OCI-LY7 (cell line): ENCODE data around the gene DUSP15. TPM values are rescaled to one million over a fixed set of nuclear protein-coding genes. Genes with fewer than 3 reads are reported as not detected.

Source experiments
- BruUV-seq: library from RNA; stranded (reverse); fragments of 400-500 nt; replicated peaks from 2 replicates; lab custom pipeline; 2021; lab: Mats Ljungman, UMichigan
- CTCF ChIA-PET: fragments of 300-600 bp; sonication (Branson Sonifier 250); formaldehyde crosslinking; loops from one replicate; lab custom pipeline; 2022; ENCODE audit warnings: antibody characterized with exemption; ENCODE audit not compliant: unreplicated experiment; lab: Charles Lee
- POLR2A ChIA-PET: fragments of 300-600 bp; sonication (Branson Sonifier 250); formaldehyde crosslinking; loops from one replicate; lab custom pipeline; 2022; ENCODE audit warnings: antibody characterized with exemption; lab: Charles Lee
- DNase-seq: peaks from one replicate; pipeline ENCODE4 v3.0.0-alpha.2; 2015; ENCODE audit warnings: low spot score
- H2AFZ ChIP-seq: fragments of 200-600 bp; sonication (generic), shearing (Covaris generic); 2 replicates; pipeline ENCODE4 v1.6.1; 2014; ENCODE audit warnings: mild to moderate bottlenecking, antibody characterized with exemption, low read length, moderate library complexity
- H3K27ac ChIP-seq: fragments of 200-600 bp; sonication (generic); 2 replicates; pipeline ENCODE4 v1.5.1; 2014; ENCODE audit warnings: mixed run types, low read depth, mild to moderate bottlenecking, moderate library complexity, low read length, inconsistent platforms; ENCODE audit not compliant: poor library complexity, severe bottlenecking
- H3K36me3 ChIP-seq: fragments of 200-600 bp; sonication (generic); 2 replicates; pipeline ENCODE4 v1.6.1; 2014; ENCODE audit warnings: mild to moderate bottlenecking, antibody characterized with exemption, low read length, moderate library complexity, mixed read lengths; ENCODE audit not compliant: insufficient read depth
- H3K4me1 ChIP-seq: fragments of 200-600 bp; sonication (generic); 2 replicates; pipeline ENCODE4 v1.5.1; 2014; ENCODE audit warnings: mild to moderate bottlenecking, low read length; ENCODE audit not compliant: insufficient read depth, poor library complexity, severe bottlenecking
- H3K4me2 ChIP-seq: fragments of 200-600 bp; sonication (generic); 2 replicates; pipeline ENCODE4 v1.6.1; 2014; ENCODE audit warnings: mild to moderate bottlenecking, low read length
- H3K4me3 ChIP-seq: fragments of 200-600 bp; sonication (generic); 2 replicates; pipeline ENCODE4 v1.5.1; 2014; ENCODE audit warnings: mild to moderate bottlenecking, low read depth, low read length; ENCODE audit not compliant: poor library complexity, severe bottlenecking
- H3K79me2 ChIP-seq: fragments of 200-600 bp; sonication (generic); 2 replicates; pipeline ENCODE4 v1.6.1; 2016; ENCODE audit warnings: low read depth, mild to moderate bottlenecking, low read length, moderate library complexity, mixed read lengths; ENCODE audit not compliant: insufficient read depth
- H3K9me2 ChIP-seq: fragments of 200-600 bp; sonication (generic); 2 replicates; pipeline ENCODE4 v1.6.1; 2016; ENCODE audit warnings: mild to moderate bottlenecking, low read length, mixed read lengths; ENCODE audit not compliant: insufficient read depth
- H3K9me3 ChIP-seq: fragments of 200-600 bp; sonication (generic); 2 replicates; pipeline ENCODE4 v1.6.1; 2014; ENCODE audit warnings: mild to moderate bottlenecking, mixed run types, low read length, mixed read lengths
- H4K20me1 ChIP-seq: fragments of 200-600 bp; sonication (generic); 2 replicates; pipeline ENCODE4 v1.6.1; 2014; ENCODE audit warnings: mild to moderate bottlenecking, antibody characterized with exemption, low read length, moderate library complexity, mixed read lengths; ENCODE audit not compliant: insufficient read depth
- EZH2phosphoT487 ChIP-seq: fragments of 200-600 bp; sonication (generic); IDR thresholded peaks from 2 replicates; pipeline ENCODE4 v1.6.1; 2018; ENCODE audit warnings: low read depth, borderline replicate concordance, mild to moderate bottlenecking, mixed run types, antibody characterized with exemption, low read length, moderate library complexity, mixed read lengths
- intact Hi-C: fragments of 100-400 bp; cut with micrococcal nuclease; formaldehyde crosslinking; loops from one replicate; pipeline ENCODE4 v1.10.0; 2022; ENCODE audit not compliant: unreplicated experiment
- total RNA-seq, 2 experiments: library from RNA; depleted of rRNA in 1 of 2; stranded (reverse); fragments of >200 nt in 1 of 2; shearing (Covaris generic) in 1 of 2; gene quantifications; 2 replicates each; pipeline ENCODE4 v1.2.3, GENCODE V29; 2014 to 2022
- TF ChIP-seq, protein P1 (sequence below): fragments of 200-600 bp; sonication (generic); conservative IDR thresholded peaks from 2 replicates; pipeline ENCODE4 v1.5.1; 2014; ENCODE audit warnings: mild to moderate bottlenecking, antibody characterized with exemption, low read length, moderate library complexity, mixed read lengths

The DUSP15 gene
- total RNA-seq, 2 experiments from 2014 or later, result 0.19 to 0.61 TPM

DNA sequence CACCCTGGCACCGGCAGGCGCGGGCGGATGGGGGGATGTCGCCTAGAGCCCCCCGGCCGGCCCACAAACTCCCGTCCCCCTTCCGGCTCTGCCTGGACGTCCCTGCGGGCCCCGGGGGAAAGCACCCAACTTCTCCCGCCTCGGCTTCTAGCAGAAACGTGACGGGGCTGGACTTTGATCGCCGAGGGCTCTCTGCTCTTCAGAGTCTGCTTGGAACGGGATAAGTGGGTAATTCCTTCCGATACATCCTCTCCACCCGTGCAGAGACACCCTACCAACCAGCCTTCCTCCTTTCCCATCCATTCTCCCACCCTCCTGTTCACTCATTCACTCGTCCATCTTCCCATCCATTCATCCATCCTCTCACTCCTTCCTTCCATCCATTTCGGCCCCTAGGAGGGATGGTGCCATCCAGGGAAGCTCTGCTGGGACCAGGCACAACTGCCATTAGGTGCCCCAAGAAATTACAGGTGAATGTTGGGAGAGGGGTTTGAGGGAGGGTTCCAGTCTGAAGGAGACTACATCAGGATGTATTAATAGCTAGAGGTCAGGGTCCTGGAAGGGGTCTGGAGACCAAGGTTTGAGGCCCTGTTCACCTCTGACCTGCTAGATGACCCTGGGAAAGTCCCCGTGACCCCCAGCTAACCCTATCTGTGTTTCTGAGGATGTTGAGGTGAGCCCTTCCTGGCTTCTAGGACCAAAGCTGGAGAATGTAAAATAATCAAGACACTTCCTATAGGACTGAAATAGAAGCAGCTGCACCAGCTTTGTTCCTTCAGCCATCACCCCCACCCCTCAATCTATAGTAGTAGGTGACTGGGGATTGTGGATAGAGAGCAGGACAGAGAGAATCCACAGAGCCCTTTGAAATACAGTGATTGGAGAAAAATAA is 645 bp upstream of the DUSP15 start:
- no peak overlapping the region for H3K4me3 ChIP-seq
- ChIA-PET CTCF (no interaction called here), POLR2A (no interaction called here)
- H3K79me2 ChIP-seq, result no peaks in the 10 kb centered on the region
- H3K4me1 ChIP-seq, result no peaks in the 10 kb centered on the region
- H3K36me3 ChIP-seq, result no peaks in the 10 kb centered on the region
- intact Hi-C loops, result no loop called here
- BruUV-seq, result no TSS peak
- no peak for DNase-seq
- no peaks in the 10 kb centered on the region for H4K20me1 ChIP-seq
- H3K27ac ChIP-seq, result no peak overlapping the region
- H2AFZ ChIP-seq, result no peak overlapping the region
- no peaks in the 10 kb centered on the region for H3K9me3 ChIP-seq
- H3K4me2 ChIP-seq, result no peak overlapping the region
- H3K9me2 ChIP-seq, result no peaks in the 10 kb centered on the region
- TF ChIP-seq, protein P1, sequence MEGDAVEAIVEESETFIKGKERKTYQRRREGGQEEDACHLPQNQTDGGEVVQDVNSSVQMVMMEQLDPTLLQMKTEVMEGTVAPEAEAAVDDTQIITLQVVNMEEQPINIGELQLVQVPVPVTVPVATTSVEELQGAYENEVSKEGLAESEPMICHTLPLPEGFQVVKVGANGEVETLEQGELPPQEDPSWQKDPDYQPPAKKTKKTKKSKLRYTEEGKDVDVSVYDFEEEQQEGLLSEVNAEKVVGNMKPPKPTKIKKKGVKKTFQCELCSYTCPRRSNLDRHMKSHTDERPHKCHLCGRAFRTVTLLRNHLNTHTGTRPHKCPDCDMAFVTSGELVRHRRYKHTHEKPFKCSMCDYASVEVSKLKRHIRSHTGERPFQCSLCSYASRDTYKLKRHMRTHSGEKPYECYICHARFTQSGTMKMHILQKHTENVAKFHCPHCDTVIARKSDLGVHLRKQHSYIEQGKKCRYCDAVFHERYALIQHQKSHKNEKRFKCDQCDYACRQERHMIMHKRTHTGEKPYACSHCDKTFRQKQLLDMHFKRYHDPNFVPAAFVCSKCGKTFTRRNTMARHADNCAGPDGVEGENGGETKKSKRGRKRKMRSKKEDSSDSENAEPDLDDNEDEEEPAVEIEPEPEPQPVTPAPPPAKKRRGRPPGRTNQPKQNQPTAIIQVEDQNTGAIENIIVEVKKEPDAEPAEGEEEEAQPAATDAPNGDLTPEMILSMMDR, result no peak
- TF ChIP-seq EZH2phosphoT487, result no peak

GRCh38 chr20:31869673-31869941 is 720 bp downstream of the DUSP15 start:
- no peak for DNase-seq
- no TSS peak for BruUV-seq
- Histone ChIP-seq H3K79me2 (no peaks in the 10 kb centered on the region), H3K27ac (no peak overlapping the region), H3K36me3 (no peaks in the 10 kb centered on the region), H2AFZ (no peak overlapping the region), H4K20me1 (no peaks in the 10 kb centered on the region), H3K9me2 (no peaks in the 10 kb centered on the region), H3K9me3 (no peaks in the 10 kb centered on the region), H3K4me3 (no peak overlapping the region), H3K4me2 (no peak overlapping the region), H3K4me1 (no peaks in the 10 kb centered on the region)
- intact Hi-C loops, result no loop called here
- POLR2A ChIA-PET, result no interaction called here
- TF ChIP-seq, protein P1, result no peak
- TF ChIP-seq EZH2phosphoT487, result no peak
- CTCF ChIA-PET, result no interaction called here
